ENCODE results near the gene GPRC5C. TPM values are rescaled to one million over a fixed set of nuclear protein-coding genes. Genes with fewer than 3 reads are reported as not detected.

The GPRC5C gene
- total RNA-seq, 4 donors from 2014 or later = 61.1 to 173 (median 107) TPM

- DNase-seq = peak; percentile 28 to 89 (median 86)
- H3K4me1 ChIP-seq = peaks cover 13 to 59% (median 18%) of the 10 kb centered on the region in 4 donors
- peak; percentile 53 to 55 for TF ChIP-seq POLR2A (IDR thresholded peaks at IDR 0.05)
- peak in 1 of 6 experiments; percentile 5 for TF ChIP-seq CTCF (IDR thresholded peaks at IDR 0.05)
- peak overlapping the region; percentile 43 to 91 (median 68) for H3K4me3 ChIP-seq
- H3K9me3 ChIP-seq = no peaks in the 10 kb centered on the region
- H3K27ac ChIP-seq = peak overlapping the region; percentile 60 to 99 (median 96)
- no peaks in the 10 kb centered on the region for H3K36me3 ChIP-seq
- H3K27me3 ChIP-seq = no peaks in the 10 kb centered on the region
Observed at GRCh38 chr17:74430706-74431567, 951 bp upstream of the GPRC5C start.

- TF ChIP-seq CTCF (IDR thresholded peaks at IDR 0.05) (no peak), POLR2A (IDR thresholded peaks at IDR 0.05) (no peak)
- Histone ChIP-seq H3K36me3 (no peaks in the 10 kb centered on the region), H3K4me3 (peak overlapping the region; percentile 43 to 91 (median 68)), H3K9me3 (no peaks in the 10 kb centered on the region), H3K4me1 (peaks cover 4 to 48% (median 18%) of the 10 kb centered on the region in 4 donors), H3K27me3 (no peaks in the 10 kb centered on the region), H3K27ac (peak overlapping the region; percentile 60 to 99 (median 96))
- DNase-seq = no peak
Observed at GRCh38 chr17:74432424-74432690, 469 bp downstream of the GPRC5C start.

- peak in 1 of 3 donors; percentile 50 for DNase-seq
- peaks cover 0 to 43% (median 18%) of the 10 kb centered on the region in 4 donors for H3K4me1 ChIP-seq
- H3K9me3 ChIP-seq = no peaks in the 10 kb centered on the region
- no peaks in the 10 kb centered on the region for H3K27me3 ChIP-seq
- peak overlapping the region; percentile 60 to 99 (median 96) for H3K27ac ChIP-seq
- TF ChIP-seq CTCF (IDR thresholded peaks at IDR 0.05) = no peak
- no peaks in the 10 kb centered on the region for H3K36me3 ChIP-seq
- peak overlapping the region; percentile 43 to 91 (median 68) for H3K4me3 ChIP-seq
Observed at GRCh38 chr17:74432766-74433391, 991 bp downstream of the GPRC5C start.

- Histone ChIP-seq H3K36me3 (no peaks in the 10 kb centered on the region), H3K27me3 (no peaks in the 10 kb centered on the region), H3K27ac (no peak overlapping the region), H3K4me3 (peak overlapping the region in 3 of 4 donors; percentile 57 to 91 (median 78)), H3K4me1 (peaks cover 0 to 36% (median 18%) of the 10 kb centered on the region in 4 donors), H3K9me3 (no peaks in the 10 kb centered on the region)
- DNase-seq = peak in 1 of 3 donors; percentile 50
- no peak for TF ChIP-seq CTCF (IDR thresholded peaks at IDR 0.05)
Observed at GRCh38 chr17:74433421-74434121, 1.7 kb downstream of the GPRC5C start.

- no peak for TF ChIP-seq POLR2A (IDR thresholded peaks at IDR 0.05)
- no peak for TF ChIP-seq CTCF (IDR thresholded peaks at IDR 0.05)
- H3K27me3 ChIP-seq = no peaks in the 10 kb centered on the region
- no peak overlapping the region for H3K4me3 ChIP-seq
- H3K36me3 ChIP-seq = peaks cover 0 to 9% (median 0%) of the 10 kb centered on the region in 3 donors
- DNase-seq = no peak
- no peaks in the 10 kb centered on the region for H3K9me3 ChIP-seq
- peaks cover 0 to 19% (median 16%) of the 10 kb centered on the region in 4 donors for H3K4me1 ChIP-seq
- no peak overlapping the region for H3K27ac ChIP-seq
Observed at GRCh38 chr17:74435775-74436359, 4.0 kb downstream of the GPRC5C start.
